22Rv1 (cell line): Measurements from ENCODE around the gene AGRN.
"Not testable (repeated sequence)": the region's sequence is repeated elsewhere in the genome, so short reads cannot be mapped to it uniquely, and the experiment has no call there.

Experiments used
- H3K27ac ChIP-seq: fragments of 450-650 bp; 2 replicates; pipeline ENCODE4 v1.5.1; 2017
- CTCF ChIP-seq: fragments of 450-650 bp; IDR thresholded peaks from 2 replicates; pipeline ENCODE4 v1.5.1; 2017; ENCODE audit warnings: mild to moderate bottlenecking
- ZFX ChIP-seq: fragments of 450-650 bp; IDR thresholded peaks from 2 replicates; pipeline ENCODE4 v1.6.1; 2017; ENCODE audit warnings: antibody characterized with exemption, borderline replicate concordance

Gene AGRN

GRCh38 chr1:974293-974640 is 45.7 kb upstream of the AGRN start:
- no peak for TF ChIP-seq ZFX
- no peak overlapping the region for H3K27ac ChIP-seq

GRCh38 chr1:974687-975328 is 45.1 kb upstream of the AGRN start:
- TF ChIP-seq CTCF (no peak), ZFX (no peak)

GRCh38 chr1:975365-975764 is 44.6 kb upstream of the AGRN start:
- H3K27ac ChIP-seq, result peak overlapping the region; percentile 63; the same call in 1 of the 2 replicates
- TF ChIP-seq CTCF (no peak), ZFX (no peak)

More at GRCh38 chr1:974687-975328, 45.1 kb upstream of the AGRN start:
- no peak overlapping the region for H3K27ac ChIP-seq

- H3K27ac ChIP-seq, result peak overlapping the region; percentile 63
- TF ChIP-seq CTCF (peak; percentile 69), ZFX (no peak)
Observed at GRCh38 chr1:975896-976683, 43.8 kb upstream of the AGRN start.

GRCh38 chr1:976791-977190 is 43.1 kb upstream of the AGRN start:
- not testable (repeated sequence) for H3K27ac ChIP-seq

- peak overlapping the region; percentile 12; the same call in 1 of the 2 replicates for H3K27ac ChIP-seq
- TF ChIP-seq CTCF, result no peak
- TF ChIP-seq ZFX, result no peak
Observed at GRCh38 chr1:978069-978834, 41.7 kb upstream of the AGRN start.

GRCh38 chr1:978835-979743 is 40.8 kb upstream of the AGRN start:
- TF ChIP-seq CTCF (no peak), ZFX (no peak)
- H3K27ac ChIP-seq, result no peak overlapping the region; the same call in 1 of the 2 replicates
